Measurements from ENCODE around the gene C5AR2.
"Not testable (repeated sequence)": the region's sequence is repeated elsewhere in the genome, so short reads cannot be mapped to it uniquely, and the experiment has no call there.

Gene C5AR2

DNA sequence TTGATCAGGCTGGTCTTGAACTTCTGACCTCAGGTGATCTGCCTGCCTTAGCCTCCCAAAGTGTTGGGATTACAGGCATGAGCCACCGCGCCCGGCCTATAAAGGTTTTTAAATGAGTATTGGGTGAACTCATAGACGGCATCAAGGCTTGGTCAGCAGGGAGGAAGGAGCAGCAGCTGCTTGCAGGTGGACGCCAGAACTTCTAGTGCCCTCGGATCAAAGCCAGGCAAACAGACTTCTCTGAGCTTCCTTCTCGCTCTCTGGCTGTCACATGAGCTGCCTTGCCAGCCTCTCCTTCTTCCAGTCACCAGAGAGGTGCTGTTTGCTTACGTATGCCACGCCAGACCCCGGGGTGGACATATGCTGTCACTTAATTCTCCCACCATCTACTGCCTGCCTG, 33.5 kb downstream of the C5AR2 start:
- not testable (repeated sequence) for DNase-seq

GRCh38 chr19:47370045-47370611, 38.2 kb downstream of the C5AR2 start:
- DNase-seq = no peak

GRCh38 chr19:47371261-47371660, 39.3 kb downstream of the C5AR2 start:
- no peak for DNase-seq

DNA sequence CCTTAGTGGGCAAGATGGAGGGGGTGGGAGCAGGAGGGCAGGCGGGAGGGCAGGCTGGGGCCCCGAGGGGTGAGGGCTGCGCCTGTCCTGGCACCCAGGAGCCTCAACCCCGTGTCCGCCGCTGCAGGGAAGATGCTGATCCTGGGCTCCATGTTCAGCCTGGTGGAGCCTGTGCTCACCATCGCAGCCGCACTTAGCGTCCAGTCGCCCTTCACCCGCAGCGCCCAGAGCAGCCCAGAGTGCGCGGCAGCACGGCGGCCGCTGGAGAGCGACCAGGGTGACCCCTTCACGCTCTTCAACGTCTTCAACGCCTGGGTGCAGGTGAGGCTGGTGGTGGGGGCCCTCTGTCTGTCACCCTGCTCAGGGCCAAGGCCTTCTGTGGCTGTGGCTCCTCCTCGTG, 40.6 kb downstream of the C5AR2 start:
- DNase-seq = no peak

- DNase-seq = no peak
Measured at GRCh38 chr19:47373246-47374240, 41.6 kb downstream of the C5AR2 start.

GRCh38 chr19:47374876-47375693, 43.1 kb downstream of the C5AR2 start:
- DNase-seq = no peak

GRCh38 chr19:47375694-47376588, 44.0 kb downstream of the C5AR2 start:
- DNase-seq = no peak

DNA sequence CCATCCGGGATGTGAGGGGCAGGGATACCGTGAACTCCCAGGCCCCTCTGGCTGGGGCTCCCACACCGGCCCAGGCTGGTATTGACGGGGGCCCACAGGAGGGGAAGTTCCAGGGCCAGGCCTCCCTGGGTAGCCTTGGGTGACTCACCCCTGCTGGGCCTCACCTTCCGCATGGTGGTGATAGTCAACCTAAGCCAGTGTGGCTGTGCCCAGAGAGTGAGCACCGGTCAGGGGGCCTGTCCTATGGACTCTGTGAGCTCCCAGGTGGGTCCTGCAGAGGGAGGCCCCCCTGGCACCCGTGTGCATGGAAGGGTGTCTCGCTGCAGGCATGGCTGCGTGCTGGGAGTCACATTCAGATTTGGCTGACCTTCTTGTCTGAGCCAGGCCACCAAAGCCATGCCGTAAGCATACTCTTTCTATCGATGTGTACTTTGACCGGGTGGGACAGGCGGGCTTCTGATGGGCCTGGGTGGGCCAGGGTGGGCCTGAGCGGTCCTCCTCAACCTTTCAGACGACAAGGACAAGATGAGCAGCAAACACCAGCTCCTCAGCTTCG, 44.7 kb downstream of the C5AR2 start:
- no peak for DNase-seq

DNA sequence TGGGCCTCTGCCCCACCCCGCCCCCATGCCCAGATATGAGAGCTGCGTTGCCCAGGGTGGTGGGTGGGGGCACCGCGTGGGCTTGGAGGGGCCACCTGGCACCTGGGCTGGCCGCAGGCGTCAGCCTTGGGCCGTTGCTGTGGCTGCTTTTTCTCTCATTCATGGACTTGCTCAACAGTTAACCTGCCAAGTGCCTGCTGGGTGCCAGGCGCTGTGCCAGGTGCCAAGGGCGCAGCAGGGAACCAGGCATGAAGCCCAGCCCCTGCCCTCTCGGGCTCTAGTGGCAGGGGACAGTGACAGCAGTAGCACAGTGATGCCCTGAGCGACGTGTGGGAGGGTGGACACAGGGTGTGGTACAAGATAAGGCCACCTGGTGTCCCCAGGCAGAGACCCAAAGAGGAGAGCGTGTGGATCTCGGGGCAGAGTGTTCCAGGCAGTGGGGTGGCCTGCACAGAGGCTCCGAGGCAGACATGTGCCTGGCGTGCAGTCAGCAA, 45.3 kb downstream of the C5AR2 start:
- no peak for DNase-seq

DNA sequence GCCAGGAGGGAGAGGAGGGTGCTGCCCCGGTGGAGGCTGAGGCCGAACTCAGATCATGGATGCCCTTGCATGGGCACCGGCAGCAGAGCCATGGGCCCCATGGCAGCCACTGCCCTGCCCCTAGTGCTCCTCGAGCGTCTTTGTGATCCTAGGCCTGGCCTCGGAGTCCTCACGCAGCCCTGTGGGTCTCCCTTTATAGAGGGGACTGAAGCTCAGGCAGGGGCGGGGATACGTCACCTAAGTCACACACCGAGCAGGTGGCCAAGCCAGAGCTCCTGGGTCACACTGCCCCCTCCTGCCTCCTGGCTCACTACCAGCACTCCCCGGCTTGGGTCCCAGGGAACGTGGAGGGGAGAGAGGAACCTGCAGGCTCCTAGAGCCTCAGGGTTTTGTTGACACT, 45.8 kb downstream of the C5AR2 start:
- no peak for DNase-seq

DNA sequence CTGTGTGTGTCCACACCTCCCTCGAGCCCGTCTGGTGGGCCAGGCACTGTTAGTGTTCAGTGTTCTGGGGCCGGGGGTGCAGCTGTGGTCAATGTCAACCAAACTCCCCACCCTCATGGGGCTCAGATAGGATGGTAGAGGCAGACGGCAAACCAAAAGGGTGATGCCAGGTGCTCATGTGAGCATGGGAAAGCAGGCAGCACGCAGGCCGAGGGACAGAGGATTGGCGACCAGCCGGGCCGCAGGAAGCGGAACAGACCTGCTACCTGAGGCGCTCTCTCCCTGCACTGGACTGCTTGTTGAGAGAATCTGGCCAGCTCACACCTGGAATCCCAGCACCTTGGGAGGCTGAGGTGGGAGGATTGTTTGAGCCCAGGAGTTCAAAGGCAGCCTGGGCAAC, 46.3 kb downstream of the C5AR2 start:
- no peak for DNase-seq

GRCh38 chr19:47379381-47379938, 47.5 kb downstream of the C5AR2 start:
- DNase-seq = no peak

GRCh38 chr19:47380559-47380958, 48.6 kb downstream of the C5AR2 start:
- DNase-seq = no peak

DNA sequence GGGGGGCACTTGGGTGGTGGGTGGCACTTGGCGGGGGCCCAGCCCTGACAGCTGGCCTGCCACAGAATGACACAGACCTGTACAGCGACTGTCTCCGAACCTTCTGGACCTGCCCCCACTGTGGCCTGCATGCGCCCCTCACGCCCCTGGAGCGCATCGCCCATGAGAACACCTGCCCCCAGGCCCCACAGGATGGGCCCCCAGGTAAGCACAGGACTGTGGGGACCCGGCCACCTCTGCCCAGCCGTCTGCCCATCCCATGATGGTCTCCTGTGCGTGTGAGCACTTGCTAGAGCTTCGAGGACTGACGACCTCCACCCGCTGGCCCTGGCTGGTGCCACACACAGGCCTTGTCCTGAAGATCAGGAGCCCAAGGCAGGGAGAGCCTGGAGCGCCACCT, 49.1 kb downstream of the C5AR2 start:
- no peak for DNase-seq

DNA sequence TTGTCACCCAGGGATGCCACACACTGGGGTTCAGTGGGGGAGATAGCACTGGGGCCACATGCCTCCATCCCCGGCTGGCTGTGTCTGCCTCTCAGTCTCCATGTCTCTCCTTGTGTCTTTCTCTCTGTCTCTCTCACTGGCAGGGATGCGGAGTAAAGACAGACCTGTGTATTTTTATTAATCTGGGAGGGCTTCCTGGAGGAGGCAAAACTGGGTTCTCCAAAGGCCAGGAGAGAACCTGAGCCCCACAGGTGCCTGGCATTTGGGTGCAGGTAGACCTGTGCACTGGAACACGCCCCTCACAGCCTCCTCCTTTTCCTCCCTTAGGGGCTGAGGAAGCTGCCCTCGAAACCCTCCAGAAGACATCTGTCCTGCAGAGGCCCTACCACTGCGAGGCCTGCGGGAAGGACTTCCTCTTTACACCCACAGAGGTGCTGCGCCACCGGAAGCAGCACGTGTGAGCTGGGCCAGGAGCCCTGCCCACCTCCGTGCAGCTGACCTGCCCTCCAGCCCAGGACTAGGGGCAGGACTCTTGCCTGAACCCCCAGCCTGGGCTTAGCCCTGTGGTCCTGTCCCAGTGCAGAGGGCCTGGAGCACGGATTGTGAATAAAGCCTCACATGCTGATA, 49.8 kb downstream of the C5AR2 start:
- DNase-seq = no peak

GRCh38 chr19:47383890-47384289, 51.9 kb downstream of the C5AR2 start:
- not testable (repeated sequence) for DNase-seq

- not testable (repeated sequence) for DNase-seq
Measured at GRCh38 chr19:47384533-47384932, 52.6 kb downstream of the C5AR2 start.

DNA sequence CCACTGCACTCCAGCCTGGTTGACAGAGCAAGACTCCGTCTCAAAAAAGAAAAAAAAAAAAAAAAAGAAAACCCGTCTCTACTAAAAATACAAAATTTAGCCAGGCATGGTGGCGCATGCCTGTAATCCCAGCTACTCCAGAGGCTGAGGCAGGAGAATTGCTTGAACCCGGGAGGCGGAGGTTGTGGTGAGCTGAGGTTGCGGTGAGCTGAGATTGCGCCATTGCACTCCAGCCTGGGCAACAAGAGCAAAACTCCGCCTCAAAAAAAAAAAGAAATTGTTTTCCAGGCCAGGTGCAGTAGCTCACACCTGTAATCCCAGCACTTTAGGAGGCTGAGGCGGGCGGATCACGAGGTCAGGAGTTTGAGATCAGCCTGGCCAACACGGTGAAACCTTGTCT, 54.6 kb downstream of the C5AR2 start:
- not testable (repeated sequence) for DNase-seq

DNA sequence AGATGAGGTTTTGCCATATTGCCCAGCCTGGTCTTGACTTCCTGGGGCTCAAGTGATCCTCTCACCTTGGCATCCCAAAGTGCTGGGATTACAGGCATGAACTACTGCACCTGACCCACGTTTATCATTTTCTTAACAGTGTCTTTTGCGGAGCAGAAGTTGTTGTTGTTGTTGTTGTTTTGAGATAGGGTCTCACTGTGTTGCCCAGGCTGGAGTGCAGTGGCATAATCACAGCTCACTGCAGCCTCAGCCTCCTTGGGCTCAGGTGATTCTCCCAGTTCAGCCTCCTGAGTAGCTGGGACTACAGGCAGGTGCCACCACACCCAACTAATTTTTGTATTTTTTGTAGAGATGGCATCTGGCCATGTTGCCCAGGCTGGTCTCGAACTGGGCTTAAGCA, 55.6 kb downstream of the C5AR2 start:
- not testable (repeated sequence) for DNase-seq

DNA sequence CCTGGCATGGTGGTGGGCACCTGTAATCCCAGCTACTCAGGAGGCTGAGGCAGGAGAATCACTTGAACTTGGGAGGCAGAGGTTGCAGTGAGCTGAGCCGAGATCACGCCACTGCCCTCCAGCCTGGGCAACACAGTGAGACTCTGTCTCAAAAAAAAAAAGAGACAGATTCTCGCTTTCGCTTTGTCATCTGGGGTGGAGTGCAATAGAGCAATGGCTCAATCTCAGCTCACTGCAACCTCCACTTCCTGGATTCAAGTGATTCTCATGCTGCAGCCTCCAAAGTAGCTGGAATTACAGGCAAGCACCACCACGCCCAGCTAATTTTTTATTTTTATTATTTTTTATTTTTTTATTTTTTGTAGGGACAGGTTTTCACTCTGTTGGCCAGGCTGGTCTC, 56.7 kb downstream of the C5AR2 start:
- not testable (repeated sequence) for DNase-seq

- no peak for DNase-seq
Measured at GRCh38 chr19:47389150-47389556, 57.2 kb downstream of the C5AR2 start.

Measured in NCI-H748 treated with DMSO at 0.1 percent for 48 hours (cell line).